GM19239 (cell line): Measurements from ENCODE around the gene LRRC17.
A peak's percentile ranks its signal among the peaks of the same experiment; 100 is the strongest.

ENCODE experiments used
- DNase-seq: peaks from one replicate; pipeline ENCODE4 v3.0.0; 2011; ENCODE audit warnings: low spot score; ENCODE audit not compliant: insufficient read length
- FAIRE-seq: peaks from 2 replicates; lab custom pipeline; 2011; peaks lifted over from hg19 to GRCh38; lab: Jason Lieb, UNC

The LRRC17 gene

GRCh38 chr7:102912742-102913141 lies at the start of gene LRRC17:
Gene LRRC17 (plus strand): TSS chr7:102913000. CDS start chr7:102933914, 20,914 bp downstream.
- DNase-seq (no peak), FAIRE-seq (no peak)

GRCh38 chr7:102864958-102865357 lies 47.8 kb upstream of the LRRC17 start:
- no peak for DNase-seq
- no peak for FAIRE-seq

GRCh38 chr7:102866535-102867215 lies 46.1 kb upstream of the LRRC17 start:
- FAIRE-seq (no peak), DNase-seq (no peak)

- DNase-seq = no peak
- FAIRE-seq = no peak
These were observed 43.6 kb upstream of the LRRC17 start for GRCh38 chr7:102869195-102869594.

- DNase-seq = no peak
- FAIRE-seq = no peak
These were observed 40.3 kb upstream of the LRRC17 start for GRCh38 chr7:102872460-102872859.

- FAIRE-seq = no peak
These were observed 39.2 kb upstream of the LRRC17 start for GRCh38 chr7:102873470-102874165.

GRCh38 chr7:102874166-102874829 lies 38.5 kb upstream of the LRRC17 start:
- DNase-seq (peak; percentile 51), FAIRE-seq (peak; percentile 87)

More at GRCh38 chr7:102873470-102874165, 39.2 kb upstream of the LRRC17 start:
- no peak for DNase-seq

GRCh38 chr7:102874966-102875365 lies 37.8 kb upstream of the LRRC17 start:
- no peak for FAIRE-seq

GRCh38 chr7:102875700-102876295 lies 37.0 kb upstream of the LRRC17 start:
- DNase-seq (no peak), FAIRE-seq (no peak)

More at GRCh38 chr7:102874966-102875365, 37.8 kb upstream of the LRRC17 start:
- no peak for DNase-seq

GRCh38 chr7:102883098-102883860 lies 29.5 kb upstream of the LRRC17 start:
- no peak for FAIRE-seq
- DNase-seq = no peak

- FAIRE-seq = no peak
These were observed 24.1 kb upstream of the LRRC17 start for GRCh38 chr7:102888561-102889233.

GRCh38 chr7:102889851-102890250 lies 22.9 kb upstream of the LRRC17 start:
- FAIRE-seq (no peak), DNase-seq (no peak)

More at GRCh38 chr7:102888561-102889233, 24.1 kb upstream of the LRRC17 start:
- no peak for DNase-seq

GRCh38 chr7:102890292-102890970 lies 22.4 kb upstream of the LRRC17 start:
- DNase-seq (no peak), FAIRE-seq (no peak)

- no peak for DNase-seq
- FAIRE-seq = no peak
These were observed 21.7 kb upstream of the LRRC17 start for GRCh38 chr7:102890971-102891692.

GRCh38 chr7:102891693-102892261 lies 21.0 kb upstream of the LRRC17 start:
- FAIRE-seq (no peak), DNase-seq (no peak)

- DNase-seq = no peak
- no peak for FAIRE-seq
These were observed 20.0 kb upstream of the LRRC17 start for GRCh38 chr7:102892631-102893278.

- DNase-seq = no peak
- FAIRE-seq = no peak
These were observed 17.2 kb upstream of the LRRC17 start for GRCh38 chr7:102895602-102896001.
